GM12891 (cell line): ENCODE results near the gene LMNTD1.

Source experiments
- POLR2A ChIP-seq: IDR thresholded peaks from 2 replicates; pipeline ENCODE4 v1.6.1; 2011; ENCODE audit warnings: low read depth, low read length, control low read depth
- POLR2AphosphoS5 ChIP-seq: IDR thresholded peaks from 2 replicates; pipeline ENCODE4 v1.6.1; 2011; ENCODE audit warnings: low read depth, low read length, control low read depth
- TAF1 ChIP-seq: IDR thresholded peaks from 2 replicates; pipeline ENCODE4 v1.6.1; 2011; ENCODE audit warnings: low read depth, low read length, control low read depth

GRCh38 chr12:25504744-25505143 lies 48.3 kb downstream of the LMNTD1 start:
- TF ChIP-seq POLR2A = no peak
- no peak for TF ChIP-seq POLR2AphosphoS5
- TF ChIP-seq TAF1 = no peak
